Calu3 (cell line): Measurements from ENCODE around the gene STMN3. TPM values are rescaled to one million over a fixed set of nuclear protein-coding genes. Genes with fewer than 3 reads are reported as not detected.

Source experiments
- BruUV-seq: library from RNA; stranded (reverse); fragments of 400-500 nt; replicated peaks from 2 replicates; lab custom pipeline; 2021; lab: Mats Ljungman, UMichigan
- CTCF ChIA-PET: fragments of 300-600 bp; sonication (Branson Sonifier 250); formaldehyde crosslinking; loops from one replicate; lab custom pipeline; 2022; ENCODE audit warnings: antibody characterized with exemption; lab: Charles Lee
- DNase-seq: peaks from one replicate; pipeline ENCODE4 v3.0.0; 2022
- H3K27ac Mint-ChIP-seq: one replicate; pipeline ENCODE4 v1.8.0; 2022; ENCODE audit warnings: mixed read lengths; ENCODE audit not compliant: unreplicated experiment
- H3K27me3 Mint-ChIP-seq: one replicate; pipeline ENCODE4 v1.8.0; 2022; ENCODE audit warnings: mixed read lengths; ENCODE audit not compliant: unreplicated experiment
- H3K36me3 Mint-ChIP-seq: one replicate; pipeline ENCODE4 v1.8.0; 2022; ENCODE audit warnings: mild to moderate bottlenecking, moderate library complexity, mixed read lengths; ENCODE audit not compliant: insufficient read depth, unreplicated experiment
- H3K4me1 Mint-ChIP-seq: one replicate; pipeline ENCODE4 v1.8.0; 2022; ENCODE audit warnings: mild to moderate bottlenecking, low read depth, mixed read lengths; ENCODE audit not compliant: unreplicated experiment
- H3K4me3 Mint-ChIP-seq: one replicate; pipeline ENCODE4 v1.8.0; 2022; ENCODE audit warnings: mild to moderate bottlenecking, low read depth, moderate library complexity, mixed read lengths; ENCODE audit not compliant: unreplicated experiment
- H3K9me3 Mint-ChIP-seq: one replicate; pipeline ENCODE4 v1.8.0; 2022; ENCODE audit warnings: low read depth, mixed read lengths; ENCODE audit not compliant: unreplicated experiment
- intact Hi-C: fragments of 100-400 bp; cut with micrococcal nuclease; formaldehyde crosslinking; loops from one replicate; pipeline ENCODE4 v1.10.0; 2022; ENCODE audit not compliant: unreplicated experiment
- total RNA-seq: library from RNA; stranded (reverse); gene quantifications from 2 replicates; pipeline ENCODE4 v1.2.3, GENCODE V29; 2022
- TF ChIP-seq, protein P1 (sequence below): fragments of 200-600 bp; IDR thresholded peaks from one replicate; pipeline ENCODE4 v1.8.0; 2022; ENCODE audit warnings: antibody characterized with exemption; ENCODE audit not compliant: unreplicated experiment

Gene STMN3
- total RNA-seq, 1 experiment from 2014 or later = 2.3 TPM

DNA sequence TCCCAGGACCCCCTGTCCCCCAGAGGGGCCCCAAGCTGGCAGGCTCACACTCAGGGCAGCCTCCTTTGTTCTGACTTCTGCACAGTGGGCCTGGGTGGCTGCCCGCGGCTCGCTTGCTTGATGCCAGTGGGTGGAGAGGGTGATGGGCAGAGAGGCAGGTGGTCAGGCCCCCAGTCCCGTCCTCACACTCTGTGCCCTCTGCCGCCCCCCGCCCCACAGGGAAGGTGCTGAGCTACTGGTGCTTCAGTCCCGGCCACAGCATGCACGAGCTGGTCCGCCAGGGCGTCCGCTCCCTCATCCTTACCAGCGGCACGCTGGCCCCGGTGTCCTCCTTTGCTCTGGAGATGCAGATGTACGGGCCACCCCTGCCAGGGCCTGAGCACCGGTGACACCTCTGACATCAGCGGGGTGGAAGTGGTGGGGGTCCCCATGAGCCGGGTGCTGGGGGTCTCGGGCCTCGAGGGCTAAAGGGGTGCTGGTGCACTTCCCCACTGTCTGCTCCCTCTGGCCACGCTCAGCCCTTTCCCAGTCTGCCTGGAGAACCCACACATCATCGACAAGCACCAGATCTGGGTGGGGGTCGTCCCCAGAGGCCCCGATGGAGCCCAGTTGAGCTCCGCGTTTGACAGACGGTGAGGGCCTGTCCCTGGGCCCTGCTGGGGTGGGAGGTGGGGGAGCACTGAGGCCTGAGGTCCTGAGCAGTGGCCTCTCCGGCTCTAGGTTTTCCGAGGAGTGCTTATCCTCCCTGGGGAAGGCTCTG, 34.4 kb upstream of the STMN3 start:
- CTCF ChIA-PET = interaction anchor here (0.6 to 1.8 kb wide), 5 partner anchors 11 to 150 kb away, joined by 3 to 9 read pairs (median 4); partner anchors contain the start of gene PTK6
- H3K27me3 Mint-ChIP-seq = no peaks in the 10 kb centered on the region
- DNase-seq = no peak
- no peaks in the 10 kb centered on the region for H3K9me3 Mint-ChIP-seq
- TF ChIP-seq, protein P1, sequence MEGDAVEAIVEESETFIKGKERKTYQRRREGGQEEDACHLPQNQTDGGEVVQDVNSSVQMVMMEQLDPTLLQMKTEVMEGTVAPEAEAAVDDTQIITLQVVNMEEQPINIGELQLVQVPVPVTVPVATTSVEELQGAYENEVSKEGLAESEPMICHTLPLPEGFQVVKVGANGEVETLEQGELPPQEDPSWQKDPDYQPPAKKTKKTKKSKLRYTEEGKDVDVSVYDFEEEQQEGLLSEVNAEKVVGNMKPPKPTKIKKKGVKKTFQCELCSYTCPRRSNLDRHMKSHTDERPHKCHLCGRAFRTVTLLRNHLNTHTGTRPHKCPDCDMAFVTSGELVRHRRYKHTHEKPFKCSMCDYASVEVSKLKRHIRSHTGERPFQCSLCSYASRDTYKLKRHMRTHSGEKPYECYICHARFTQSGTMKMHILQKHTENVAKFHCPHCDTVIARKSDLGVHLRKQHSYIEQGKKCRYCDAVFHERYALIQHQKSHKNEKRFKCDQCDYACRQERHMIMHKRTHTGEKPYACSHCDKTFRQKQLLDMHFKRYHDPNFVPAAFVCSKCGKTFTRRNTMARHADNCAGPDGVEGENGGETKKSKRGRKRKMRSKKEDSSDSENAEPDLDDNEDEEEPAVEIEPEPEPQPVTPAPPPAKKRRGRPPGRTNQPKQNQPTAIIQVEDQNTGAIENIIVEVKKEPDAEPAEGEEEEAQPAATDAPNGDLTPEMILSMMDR = no peak
- H3K4me3 Mint-ChIP-seq = no peak overlapping the region
- H3K27ac Mint-ChIP-seq = peak overlapping the region; percentile 83
- intact Hi-C loops = no loop called here
- H3K36me3 Mint-ChIP-seq = peaks cover 98% of the 10 kb centered on the region
- peaks cover 59% of the 10 kb centered on the region for H3K4me1 Mint-ChIP-seq
- no TSS peak for BruUV-seq

DNA sequence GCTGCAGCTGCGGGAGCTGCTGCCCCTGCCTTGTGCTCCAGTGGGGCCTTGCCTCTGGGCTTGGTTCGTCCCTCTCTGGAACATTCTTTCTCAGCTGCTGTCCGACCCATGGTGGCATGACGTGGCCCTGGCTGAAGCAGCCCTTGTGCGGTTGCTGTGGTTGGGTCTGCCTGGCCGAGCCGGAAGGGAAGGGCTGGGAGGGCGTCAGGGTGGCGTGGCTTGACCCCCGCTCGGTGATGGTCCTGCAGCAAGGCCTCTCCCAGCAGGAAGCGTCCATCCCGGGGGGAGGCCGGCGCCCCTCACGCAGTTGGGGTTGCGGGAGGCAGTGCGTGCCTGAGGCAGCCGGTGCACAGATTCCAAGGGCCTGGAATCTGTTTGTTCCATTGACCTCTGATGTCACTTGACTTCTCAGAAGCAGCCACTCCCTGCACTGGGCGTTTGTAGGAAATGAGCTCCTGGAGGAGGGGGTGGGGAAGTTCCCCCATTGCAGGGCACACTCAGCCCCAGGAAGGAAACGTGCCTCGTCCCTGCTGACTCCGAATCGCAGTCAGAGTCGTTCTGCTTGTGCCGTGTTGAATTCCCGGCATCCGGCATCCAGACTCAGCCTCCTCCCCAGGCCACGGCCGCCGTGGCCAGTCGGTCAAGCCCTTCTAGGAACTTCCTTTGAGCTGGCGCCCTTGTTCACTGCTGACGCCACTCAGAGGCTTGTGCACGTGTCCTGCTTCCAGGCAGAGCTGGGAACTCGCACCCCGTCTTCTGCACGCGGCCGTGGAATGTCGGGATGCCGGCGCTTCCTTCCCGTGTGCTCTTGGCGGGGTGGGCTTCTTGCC, 33.5 kb upstream of the STMN3 start:
- TSS peak; percentile 17 for BruUV-seq
- no peaks in the 10 kb centered on the region for H3K9me3 Mint-ChIP-seq
- H3K27me3 Mint-ChIP-seq = no peaks in the 10 kb centered on the region
- H3K4me1 Mint-ChIP-seq = peaks cover 60% of the 10 kb centered on the region
- intact Hi-C loops = no loop called here
- TF ChIP-seq, protein P1 = no peak
- peak; percentile 70 for DNase-seq
- H3K4me3 Mint-ChIP-seq = peak overlapping the region; percentile 47
- CTCF ChIA-PET = interaction anchor here (0.6 to 1.2 kb wide), 4 partner anchors 12 to 148 kb away, joined by 3 to 9 read pairs (median 4); no protein-coding TSS in a partner anchor
- H3K36me3 Mint-ChIP-seq = peaks cover 98% of the 10 kb centered on the region
- peak overlapping the region; percentile 83 for H3K27ac Mint-ChIP-seq

DNA sequence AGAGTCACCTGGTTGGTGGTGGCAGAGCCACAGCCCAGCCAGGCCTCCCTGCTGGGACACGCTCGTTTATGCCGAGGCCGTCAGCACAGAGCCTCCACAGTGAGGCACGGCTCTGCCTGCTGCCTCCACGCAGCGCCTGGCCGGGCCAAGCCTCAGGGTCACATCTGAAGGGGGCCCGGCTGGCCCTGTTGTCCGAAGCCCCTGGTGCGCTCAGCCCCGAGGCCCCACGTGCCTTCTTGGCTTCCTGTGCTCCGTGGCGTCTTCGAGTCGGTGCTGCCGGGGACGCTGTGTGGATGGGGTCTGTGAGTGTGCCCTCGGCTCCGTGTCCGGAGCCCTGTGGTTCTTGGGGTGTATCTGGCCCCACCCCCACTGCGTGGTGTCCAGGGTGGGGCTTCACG, 32.9 kb upstream of the STMN3 start:
- peak overlapping the region; percentile 47 for H3K4me3 Mint-ChIP-seq
- H3K36me3 Mint-ChIP-seq = peaks cover 95% of the 10 kb centered on the region
- no peaks in the 10 kb centered on the region for H3K27me3 Mint-ChIP-seq
- CTCF ChIA-PET = interaction anchor here (1.2 kb wide), 1 partner anchor 148 kb away, joined by 9 read pairs; no protein-coding TSS in a partner anchor
- peak overlapping the region; percentile 86 for H3K27ac Mint-ChIP-seq
- H3K4me1 Mint-ChIP-seq = peaks cover 54% of the 10 kb centered on the region
- no peak for DNase-seq
- H3K9me3 Mint-ChIP-seq = no peaks in the 10 kb centered on the region
- TF ChIP-seq, protein P1 = no peak
- intact Hi-C loops = no loop called here
- BruUV-seq = no TSS peak

DNA sequence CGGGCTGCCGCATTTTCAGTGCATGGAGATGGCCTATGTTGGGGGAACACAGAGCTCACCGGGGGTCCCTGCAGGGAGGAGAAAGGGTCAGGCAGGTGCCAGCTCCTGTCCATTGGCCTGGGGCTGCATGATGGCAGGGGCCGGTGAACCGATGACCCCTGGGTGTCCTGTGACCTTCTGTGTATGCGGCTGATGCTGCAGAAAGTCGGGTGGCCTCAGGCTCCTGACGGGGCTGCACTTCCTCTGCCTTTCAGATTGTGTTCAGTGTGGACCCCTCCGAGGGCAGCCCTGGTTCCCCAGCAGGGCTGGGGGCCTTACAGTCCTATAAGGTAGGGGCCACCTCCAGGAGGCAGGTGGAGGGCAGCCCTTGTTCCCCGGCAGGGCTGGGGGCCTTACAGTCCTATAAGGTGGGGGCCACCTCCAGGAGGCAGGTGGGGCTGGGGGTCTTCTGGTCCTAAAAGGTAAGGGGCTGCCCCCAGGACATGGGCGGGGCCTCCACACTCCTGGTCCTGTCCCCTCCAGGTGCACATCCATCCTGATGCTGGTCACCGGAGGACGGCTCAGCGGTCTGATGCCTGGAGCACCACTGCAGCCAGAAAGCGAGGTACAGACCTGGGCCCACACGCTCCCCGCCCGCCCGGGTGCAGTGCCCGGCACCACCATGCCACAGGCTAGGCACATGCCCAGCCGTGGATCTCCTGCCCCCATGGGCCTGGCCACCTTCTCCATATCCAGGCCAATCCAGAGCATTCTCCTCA, 32.2 kb upstream of the STMN3 start:
- DNase-seq = no peak
- Mint-ChIP-seq H3K27ac (peak overlapping the region; percentile 86), H3K36me3 (peaks cover 95% of the 10 kb centered on the region), H3K27me3 (no peaks in the 10 kb centered on the region), H3K9me3 (no peaks in the 10 kb centered on the region), H3K4me3 (no peak overlapping the region), H3K4me1 (peaks cover 51% of the 10 kb centered on the region)
- BruUV-seq = no TSS peak
- CTCF ChIA-PET = no interaction called here
- TF ChIP-seq, protein P1 = no peak
- intact Hi-C loops = no loop called here
